Hematopoietic multipotent progenitor cell (in vitro differentiated cells): Measurements from ENCODE around the gene ANAPC2. TPM values are rescaled to one million over a fixed set of nuclear protein-coding genes. Genes with fewer than 3 reads are reported as not detected.

Experiments used
- DNase-seq, 3 donors: peaks; one replicate each; pipeline ENCODE4 v3.0.0-alpha.2; 2011 to 2015; ENCODE audit warnings: low read depth in 2 of 3, low spot score in 2 of 3
- total RNA-seq: library from RNA; depleted of rRNA; stranded (reverse); fragments of >200 nt; gene quantifications from one replicate; pipeline ENCODE4 v1.2.3, GENCODE V29; 2012

The ANAPC2 gene
- total RNA-seq, 1 donor, result 59.8 TPM

- DNase-seq, result no peak
Measured at GRCh38 chr9:137194909-137195308, 6.5 kb upstream of the ANAPC2 start.

DNA sequence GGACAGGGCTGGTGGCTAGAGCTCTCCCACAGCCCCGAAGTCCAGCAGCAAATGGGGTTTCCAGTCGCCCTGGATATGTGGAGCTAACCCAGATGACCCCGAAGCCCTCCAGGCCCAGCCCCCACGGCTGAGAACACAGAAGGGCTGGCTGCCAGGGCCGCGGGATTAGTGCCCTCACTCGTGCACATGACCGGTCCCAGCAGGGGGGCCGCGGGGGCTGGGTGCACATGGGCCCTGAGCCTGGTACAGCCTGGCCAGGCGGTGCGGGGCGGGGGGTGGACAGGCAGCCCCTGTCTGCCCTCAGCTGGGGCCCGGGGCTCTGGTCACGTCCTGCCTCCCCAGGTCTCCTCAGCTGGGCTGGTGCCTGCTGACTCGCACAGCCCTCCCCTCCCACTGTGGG is 6.0 kb upstream of the ANAPC2 start:
- DNase-seq, result no peak

DNA sequence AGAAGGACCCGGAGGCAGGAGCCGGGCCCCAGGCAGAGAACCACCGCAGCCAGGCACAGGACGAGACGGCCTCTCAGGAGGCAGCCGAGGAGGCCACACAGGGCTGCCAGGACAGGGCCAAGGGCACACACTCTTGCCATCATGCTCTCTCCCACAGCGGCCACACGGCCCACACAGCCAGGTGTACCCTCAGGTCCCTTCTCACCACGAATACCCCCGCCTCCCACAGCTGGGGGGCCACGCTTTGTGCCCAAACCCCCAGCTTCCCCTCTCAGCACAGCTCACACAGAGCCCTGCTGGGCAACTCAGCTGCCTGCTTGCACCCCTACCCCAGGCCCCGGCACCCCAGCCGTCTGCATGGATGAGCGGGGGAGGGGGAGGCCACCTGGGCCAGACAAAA is 5.4 kb upstream of the ANAPC2 start:
- DNase-seq, result no peak

GRCh38 chr9:137192859-137193258 is 4.5 kb upstream of the ANAPC2 start:
- DNase-seq, result no peak

GRCh38 chr9:137192448-137192780 is 4.1 kb upstream of the ANAPC2 start:
- DNase-seq, result no peak

- no peak for DNase-seq
Measured at GRCh38 chr9:137191691-137192447, 3.5 kb upstream of the ANAPC2 start.

- no peak for DNase-seq
Measured at GRCh38 chr9:137191245-137191644, 2.9 kb upstream of the ANAPC2 start.

- DNase-seq, result no peak
Measured at GRCh38 chr9:137190315-137190856, 2.0 kb upstream of the ANAPC2 start.

DNA sequence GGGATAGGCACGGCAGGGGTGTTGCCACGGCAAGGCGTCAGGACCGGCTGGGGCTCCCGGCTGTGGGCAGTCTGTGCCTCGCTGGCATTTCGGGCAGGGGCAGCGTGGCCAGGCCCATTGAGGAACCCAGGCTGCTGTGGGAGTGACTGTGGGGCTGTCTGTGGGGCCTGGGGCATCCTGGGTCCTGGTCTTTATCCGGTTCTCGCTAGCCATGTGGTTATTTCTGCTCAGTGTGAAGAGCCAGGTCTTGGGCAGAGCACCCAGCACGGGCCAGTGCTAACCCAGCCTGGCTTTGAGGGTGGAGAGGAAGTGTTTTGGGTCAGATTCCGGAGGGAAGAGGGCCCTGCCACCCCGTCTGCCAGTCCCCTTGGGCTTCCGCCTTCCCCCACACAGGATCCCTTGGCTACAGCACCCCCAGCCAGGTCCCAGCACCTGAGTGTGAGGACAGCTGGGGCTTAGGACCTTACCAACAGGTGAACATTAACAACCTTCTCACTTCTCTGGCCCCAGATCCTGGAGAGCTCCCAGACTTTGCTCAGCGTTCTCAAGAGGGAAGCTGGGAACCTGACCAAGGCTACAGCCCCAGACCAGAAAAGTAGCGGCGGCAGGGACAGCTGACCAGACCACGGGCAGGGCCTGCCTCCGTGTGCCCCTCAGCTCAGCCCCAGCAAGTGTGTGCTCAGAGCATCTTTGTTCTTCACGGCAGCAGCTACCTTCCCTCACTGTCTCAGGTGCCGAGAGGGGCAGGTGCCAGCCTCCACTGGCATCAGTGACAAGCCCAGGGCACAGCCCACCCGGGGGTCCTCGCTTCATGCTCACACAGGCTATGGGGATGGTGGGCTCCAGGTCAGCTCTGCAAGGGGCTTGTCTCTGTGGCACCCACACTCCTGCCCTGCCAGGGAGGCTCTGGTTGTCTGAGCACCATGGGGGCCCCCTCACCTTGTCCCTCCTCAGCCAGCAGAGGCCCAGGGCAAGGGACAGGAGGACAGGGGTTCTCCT is 1.2 kb upstream of the ANAPC2 start:
- DNase-seq, result no peak

GRCh38 chr9:137188086-137188489 is 272 bp downstream of the ANAPC2 start:
- no peak for DNase-seq

DNA sequence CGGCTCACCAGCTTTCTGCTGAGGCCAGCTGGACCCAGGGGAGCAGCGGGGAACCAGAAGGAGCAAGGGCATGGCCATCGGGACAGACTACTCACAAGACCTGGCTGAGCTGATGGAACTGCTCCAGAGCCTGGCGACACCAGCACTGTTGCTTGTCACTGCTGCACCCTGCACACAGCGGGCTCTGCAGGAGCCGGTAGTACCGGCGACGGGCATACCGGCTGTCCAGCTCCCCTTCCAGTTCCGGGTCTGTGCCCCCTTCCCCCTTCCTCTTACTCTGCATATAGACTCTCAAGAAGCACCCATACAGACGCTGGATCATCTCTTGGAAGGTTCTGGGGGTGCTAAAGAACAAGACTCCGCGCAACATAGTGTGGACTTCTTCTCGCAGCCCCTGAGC is 974 bp downstream of the ANAPC2 start:
- no peak for DNase-seq

GRCh38 chr9:137186385-137186784 is 2.0 kb downstream of the ANAPC2 start:
- DNase-seq, result no peak

- DNase-seq, result no peak
Measured at GRCh38 chr9:137185921-137186320, 2.4 kb downstream of the ANAPC2 start.

DNA sequence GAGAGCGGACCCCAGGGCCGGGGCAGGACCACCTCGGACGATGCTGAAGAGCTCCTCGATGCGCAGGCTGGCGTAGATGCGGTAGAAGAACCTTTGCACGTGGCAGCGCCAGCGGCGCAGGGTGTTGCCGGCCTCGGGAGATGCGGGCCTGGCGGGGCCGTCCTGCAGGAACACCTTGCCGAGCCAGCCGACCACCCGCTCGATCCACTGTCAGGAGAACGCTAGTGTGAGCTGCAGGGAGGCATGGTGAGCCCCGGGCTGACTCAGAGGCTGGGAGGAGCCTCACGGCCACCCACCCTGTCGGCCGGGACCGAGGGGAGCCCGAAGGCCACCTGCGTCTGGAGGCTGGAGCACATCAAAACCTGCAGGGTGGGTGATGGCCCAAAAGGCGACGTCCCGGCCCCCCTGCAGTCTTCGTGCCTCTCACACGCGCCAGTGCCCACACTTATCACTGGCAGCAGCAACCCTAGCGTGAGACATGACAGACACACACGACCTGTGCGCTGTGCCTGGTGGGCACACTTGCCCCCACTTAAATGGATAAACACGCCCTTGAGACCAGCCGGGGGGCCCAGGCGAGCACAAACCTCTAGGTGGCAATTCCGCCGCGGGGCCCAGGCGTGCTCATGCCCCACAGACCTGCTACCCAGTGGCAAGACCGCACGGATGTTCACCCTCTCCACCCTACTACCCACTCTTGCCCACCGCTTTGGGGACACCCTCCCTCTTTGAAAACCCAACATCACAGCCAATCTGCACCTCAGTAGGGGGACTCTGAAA is 3.3 kb downstream of the ANAPC2 start:
- DNase-seq, result no peak

DNA sequence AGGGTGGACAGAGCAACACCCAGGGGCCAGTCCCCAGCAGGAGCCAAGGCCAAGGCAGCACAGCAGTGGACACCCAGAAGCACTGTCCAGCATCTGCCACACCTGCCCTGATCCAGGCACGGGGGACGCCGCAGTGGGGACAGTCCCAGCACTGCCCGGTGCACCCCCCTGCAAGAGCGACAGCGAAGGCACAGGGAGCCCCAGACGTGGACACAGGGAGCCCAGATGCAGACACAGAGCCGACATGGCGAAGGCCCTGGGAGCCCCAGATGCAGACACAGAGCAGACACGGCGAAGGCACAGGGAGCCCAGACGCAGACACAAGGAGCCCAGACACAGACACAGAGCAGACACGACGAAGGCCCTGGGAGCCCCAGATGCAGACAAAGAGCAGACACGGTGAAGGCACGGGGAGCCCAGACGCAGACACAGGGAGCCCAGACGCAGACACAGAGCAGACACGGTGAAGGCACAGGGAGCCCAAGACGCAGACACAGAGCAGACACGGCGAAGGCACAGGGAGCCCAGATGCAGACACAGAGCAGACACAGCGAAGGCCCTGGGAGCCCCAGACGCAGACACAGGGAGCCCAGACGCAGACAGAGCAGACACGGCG is 4.3 kb downstream of the ANAPC2 start:
- DNase-seq, result no peak

DNA sequence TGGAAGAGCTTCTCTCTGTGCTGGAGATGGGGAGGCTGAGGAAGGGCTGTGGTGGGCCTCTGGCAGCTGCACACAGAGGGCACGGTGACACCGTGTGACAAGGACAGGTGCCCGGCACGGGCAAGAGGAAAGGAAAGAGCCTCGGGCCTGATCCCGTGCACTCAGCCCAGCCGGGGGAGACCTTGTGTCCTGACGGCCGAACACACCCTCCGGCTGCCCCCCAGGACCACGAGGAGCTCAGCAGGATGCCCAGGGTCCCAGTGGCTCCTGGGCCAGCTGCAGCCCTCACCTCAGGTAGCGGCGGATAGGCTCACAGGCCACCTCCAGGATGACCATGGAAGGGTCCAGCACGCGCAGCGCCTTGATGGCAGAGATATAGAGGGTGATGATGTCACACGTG is 5.5 kb downstream of the ANAPC2 start:
- no peak for DNase-seq

GRCh38 chr9:137181680-137182079 is 6.7 kb downstream of the ANAPC2 start:
- no peak for DNase-seq

DNA sequence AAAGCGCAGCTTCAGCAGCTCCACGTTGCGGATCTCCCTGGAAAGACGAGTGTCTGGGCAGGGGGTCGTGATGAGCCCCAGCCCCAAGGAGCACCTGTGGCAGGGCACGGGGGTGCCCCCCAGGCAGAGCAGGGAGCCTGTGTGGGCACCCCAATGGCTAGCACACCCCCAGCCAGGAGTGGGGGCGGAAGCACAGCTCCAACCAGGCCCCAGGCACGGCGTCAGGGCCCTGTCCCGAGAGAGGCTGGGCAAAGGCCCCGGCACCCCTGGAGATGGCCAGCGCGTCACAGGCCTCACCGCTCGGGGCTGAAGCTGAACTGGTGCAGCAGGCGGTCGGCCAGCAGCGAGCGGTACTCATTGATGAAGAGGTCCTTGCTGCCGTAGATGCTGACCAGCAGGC is 7.9 kb downstream of the ANAPC2 start:
- no peak for DNase-seq

GRCh38 chr9:137179761-137180160 is 8.6 kb downstream of the ANAPC2 start:
- DNase-seq, result no peak

DNA sequence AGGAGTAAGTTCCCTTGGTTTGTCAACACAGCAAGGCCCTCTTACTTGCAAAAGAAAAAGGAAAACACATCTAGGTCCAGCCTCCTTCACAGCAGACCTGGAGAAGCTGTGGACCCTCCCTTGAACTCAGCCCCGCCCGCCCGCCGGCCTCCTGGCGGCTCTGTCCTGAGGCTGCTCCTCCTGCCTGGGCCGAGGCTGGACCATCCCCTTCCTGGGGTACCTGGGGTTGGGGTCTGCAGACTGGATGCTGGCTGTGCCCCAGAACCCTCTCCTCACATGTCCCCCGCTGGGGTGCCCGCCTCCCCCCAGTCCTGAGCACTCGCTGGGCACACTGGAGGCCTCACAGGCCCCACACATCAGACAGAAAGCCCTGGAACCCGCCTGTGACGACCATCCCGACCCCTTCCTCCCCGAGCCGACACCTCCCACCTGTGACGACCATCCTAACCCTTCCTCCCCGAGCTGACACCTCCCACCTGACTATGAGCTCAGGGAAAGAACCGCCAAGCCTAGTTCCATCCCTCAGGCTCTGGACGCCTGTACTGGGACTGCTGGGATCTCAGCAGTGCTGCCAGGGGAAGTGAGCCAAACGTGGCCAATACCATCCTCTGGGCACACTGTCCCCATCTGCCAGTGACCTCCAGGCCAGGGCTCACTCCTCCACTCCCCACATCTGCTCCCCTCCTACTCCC is 9.3 kb downstream of the ANAPC2 start:
- DNase-seq, result no peak
